Frontal cortex (tissue), 1 donor: ENCODE data around the gene PTH1R. TPM values are rescaled to one million over a fixed set of nuclear protein-coding genes. Genes with fewer than 3 reads are reported as not detected.

Experiments
- small RNA-seq: library from RNA; depleted of rRNA; stranded (forward); fragments of <200 nt; gene quantifications from one replicate; pipeline ENCODE3, GENCODE V24; 2014
- total RNA-seq: library from RNA; depleted of rRNA; stranded (reverse); fragments of >200 nt; gene quantifications from one replicate; pipeline ENCODE4 v1.2.3, GENCODE V29; 2014

The PTH1R gene
- total RNA-seq, 1 donor from 2014 or later: 2.0 TPM

Small RNA genes within 50 kb of the gene (small RNA-seq; reads per million reads assigned to genes)
- not detected for gene AC109583.2

Other genes starting within 250 kb of the PTH1R start
- gene ALS2CL, start 184.0 kb upstream of the PTH1R start, total RNA-seq: 1.2 TPM
- gene TMIE, start 176.3 kb upstream of the PTH1R start, total RNA-seq: 1.2 TPM
- not detected for gene PRSS50, start 159.9 kb upstream of the PTH1R start, total RNA-seq
- not detected for gene MYL3, start 14.3 kb upstream of the PTH1R start, total RNA-seq
- 25.3 TPM for gene CCDC12, start 99.0 kb downstream of the PTH1R start, total RNA-seq
- gene NBEAL2, start 101.9 kb downstream of the PTH1R start, total RNA-seq: 4.9 TPM